Measurements from ENCODE around the gene RUBCN. TPM values are rescaled to one million over a fixed set of nuclear protein-coding genes. Genes with fewer than 3 reads are reported as not detected.
A peak's percentile ranks its signal among the peaks of the same experiment; 100 is the strongest.

RUBCN gene
- total and polyA plus RNA-seq, 4 donors = 25.6 to 58.2 (median 37.6) TPM

GRCh38 chr3:197750858-197751737, 14.4 kb upstream of the RUBCN start:
- Histone ChIP-seq H3K27me3 (ENCODE audit: control insufficient read depth, insufficient read depth, low read length) (no peaks in the 10 kb centered on the region), H3K9me3 (ENCODE audit: control insufficient read depth, insufficient read depth, low read length) (no peaks in the 10 kb centered on the region), H3K36me3 (ENCODE audit: control insufficient read depth, insufficient read depth, low read length) (no peaks in the 10 kb centered on the region), H3K27ac (ENCODE audit: low read depth, low read length) (peak overlapping the region; percentile 97), H3K4me1 (ENCODE audit: control insufficient read depth, insufficient read depth, low read length) (peaks cover 11% of the 10 kb centered on the region), H3K4me3 (ENCODE audit: low read depth, low read length) (peak overlapping the region; percentile 82)
- 11% methylated on average over 23 of the region's 36 CpGs for WGBS (ENCODE audit: insufficient coverage)
- DNase-seq (ENCODE audit: low read depth in 4 of 6, low spot score in 6 of 6) = peak in 3 of 6 donors; percentile 36 to 53 (median 46)

- under 1% methylated on average over 37 of the region's 43 CpGs for WGBS (ENCODE audit: insufficient coverage)
Measured at GRCh38 chr3:197750396-197750831, 13.7 kb upstream of the RUBCN start.

DNA sequence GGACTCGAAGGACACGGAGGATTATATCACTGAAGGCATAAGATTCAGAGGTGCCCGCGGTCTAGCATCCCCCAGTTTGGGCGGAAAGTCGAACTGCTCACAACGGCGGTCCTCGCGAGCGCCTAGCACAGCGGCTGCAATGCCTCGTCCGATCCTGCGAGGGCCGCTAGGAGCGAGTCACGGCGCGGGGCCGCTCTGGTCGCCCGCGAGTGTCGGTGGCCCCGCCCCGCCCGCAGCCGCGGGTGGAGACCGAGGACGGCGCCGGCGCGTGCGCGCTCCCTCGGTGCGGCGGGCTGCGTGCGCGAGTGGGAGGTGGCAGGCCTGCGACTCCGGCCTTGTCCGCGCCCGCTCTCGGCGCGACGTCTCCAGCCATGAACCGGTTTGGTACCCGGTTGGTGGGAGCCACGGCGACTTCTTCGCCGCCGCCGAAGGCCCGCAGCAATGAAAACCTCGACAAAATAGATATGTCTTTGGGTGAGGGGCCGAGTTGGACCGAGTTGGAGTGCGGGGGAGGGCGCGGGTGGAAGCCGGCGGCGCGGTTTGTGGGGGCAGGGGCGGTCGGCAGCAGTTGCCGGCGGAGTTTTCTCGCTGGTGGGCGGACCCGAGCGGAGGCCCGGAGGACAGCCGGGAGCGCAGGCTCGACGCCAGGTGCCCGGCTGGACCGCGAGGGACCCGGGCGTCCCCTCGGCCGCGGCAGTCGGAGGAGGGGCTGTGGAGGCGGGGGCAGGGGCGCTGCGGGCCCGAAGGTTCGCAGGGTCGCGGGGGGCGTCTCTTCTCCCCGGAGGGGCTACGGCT, 13.1 kb upstream of the RUBCN start, which contains the start of gene FYTTD1:
Gene FYTTD1, plus strand, starts transcription at position 283 of the 795 bp plus-strand sequence. Its CDS starts 89 bp downstream, at position 372.
- WGBS (ENCODE audit: insufficient coverage) = 0% methylated on average over 104 of the region's 104 CpGs

More at GRCh38 chr3:197750396-197750831, 13.7 kb upstream of the RUBCN start:
- peaks cover 11% of the 10 kb centered on the region for H3K4me1 ChIP-seq (ENCODE audit: control insufficient read depth, insufficient read depth, low read length)
- peak in 3 of 6 donors; percentile 43 to 81 (median 75) for DNase-seq (ENCODE audit: low read depth in 4 of 6, low spot score in 6 of 6)
- H3K27me3 ChIP-seq (ENCODE audit: control insufficient read depth, insufficient read depth, low read length) = no peaks in the 10 kb centered on the region
- peak overlapping the region; percentile 82 for H3K4me3 ChIP-seq (ENCODE audit: low read depth, low read length)
- peak overlapping the region; percentile 97 for H3K27ac ChIP-seq (ENCODE audit: low read depth, low read length)
- no peaks in the 10 kb centered on the region for H3K9me3 ChIP-seq (ENCODE audit: control insufficient read depth, insufficient read depth, low read length)
- H3K36me3 ChIP-seq (ENCODE audit: control insufficient read depth, insufficient read depth, low read length) = no peaks in the 10 kb centered on the region

GRCh38 chr3:197749315-197749600, 12.6 kb upstream of the RUBCN start:
- H3K4me3 ChIP-seq (ENCODE audit: low read depth, low read length) = peak overlapping the region; percentile 82
- peak overlapping the region; percentile 91 for H3K27ac ChIP-seq (ENCODE audit: low read depth, low read length)
- H3K4me1 ChIP-seq (ENCODE audit: control insufficient read depth, insufficient read depth, low read length) = peaks cover 11% of the 10 kb centered on the region
- no peaks in the 10 kb centered on the region for H3K36me3 ChIP-seq (ENCODE audit: control insufficient read depth, insufficient read depth, low read length)
- H3K27me3 ChIP-seq (ENCODE audit: control insufficient read depth, insufficient read depth, low read length) = no peaks in the 10 kb centered on the region
- no peaks in the 10 kb centered on the region for H3K9me3 ChIP-seq (ENCODE audit: control insufficient read depth, insufficient read depth, low read length)
- DNase-seq (ENCODE audit: low read depth in 4 of 6, low spot score in 6 of 6) = peak in 3 of 6 donors; percentile 66 to 93 (median 75)
- under 1% methylated on average over 18 of the region's 18 CpGs for WGBS (ENCODE audit: insufficient coverage)

More for the DNA sequence above, 13.1 kb upstream of the RUBCN start, which contains the start of gene FYTTD1:
- Histone ChIP-seq H3K4me3 (ENCODE audit: low read depth, low read length) (peak within 1 kb of the TSS; percentile 82), H3K36me3 (ENCODE audit: control insufficient read depth, insufficient read depth, low read length) (no peaks in the 10 kb centered on the region), H3K27me3 (ENCODE audit: control insufficient read depth, insufficient read depth, low read length) (no peaks in the 10 kb centered on the region), H3K27ac (ENCODE audit: low read depth, low read length) (peak within 1 kb of the TSS; percentile 97), H3K9me3 (ENCODE audit: control insufficient read depth, insufficient read depth, low read length) (no peaks in the 10 kb centered on the region), H3K4me1 (ENCODE audit: control insufficient read depth, insufficient read depth, low read length) (peaks cover 11% of the 10 kb centered on the region)
- peak; percentile 78 to 98 (median 90) for DNase-seq (ENCODE audit: low read depth in 4 of 6, low spot score in 6 of 6)

DNA sequence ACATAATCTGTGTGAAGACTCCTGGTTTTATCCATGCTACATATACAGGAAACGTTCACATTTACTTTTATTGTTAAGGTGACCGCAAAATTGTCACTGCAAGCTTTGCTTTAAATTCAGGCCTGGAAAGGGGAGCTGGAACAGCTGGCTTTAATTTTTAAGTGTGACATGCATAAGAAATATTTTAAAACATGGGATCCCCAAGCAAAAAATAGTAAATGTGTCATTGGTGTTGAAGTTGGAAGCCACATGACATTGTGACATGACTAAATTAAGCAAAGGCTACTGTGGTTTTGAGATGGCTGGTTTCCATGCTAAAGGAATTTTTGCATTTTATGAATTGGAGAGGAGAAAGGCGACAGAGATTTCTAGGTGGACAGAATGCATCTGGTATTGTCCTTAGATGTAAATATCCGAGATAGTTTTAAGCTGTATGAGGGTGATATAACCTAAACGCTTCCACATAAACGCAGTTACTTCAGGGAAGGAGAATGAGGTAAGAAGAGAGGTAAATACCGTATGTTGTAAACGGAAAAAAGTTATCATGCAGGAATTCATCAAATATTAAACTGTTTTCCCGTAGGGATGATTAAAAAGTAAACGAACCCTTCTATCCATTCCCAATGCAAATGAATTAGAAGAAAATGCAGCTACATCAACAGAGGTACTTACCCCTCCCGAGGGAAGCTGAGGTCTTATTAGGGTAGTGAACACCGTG, 12.1 kb upstream of the RUBCN start:
- Histone ChIP-seq H3K9me3 (ENCODE audit: control insufficient read depth, insufficient read depth, low read length) (no peaks in the 10 kb centered on the region), H3K36me3 (ENCODE audit: control insufficient read depth, insufficient read depth, low read length) (no peaks in the 10 kb centered on the region), H3K4me3 (ENCODE audit: low read depth, low read length) (peak overlapping the region; percentile 82), H3K27me3 (ENCODE audit: control insufficient read depth, insufficient read depth, low read length) (no peaks in the 10 kb centered on the region), H3K4me1 (ENCODE audit: control insufficient read depth, insufficient read depth, low read length) (peaks cover 11% of the 10 kb centered on the region), H3K27ac (ENCODE audit: low read depth, low read length) (peak overlapping the region; percentile 91)
- DNase-seq (ENCODE audit: low read depth in 4 of 6, low spot score in 6 of 6) = no peak
- WGBS (ENCODE audit: insufficient coverage) = 17% methylated on average over 3 of the region's 12 CpGs

DNA sequence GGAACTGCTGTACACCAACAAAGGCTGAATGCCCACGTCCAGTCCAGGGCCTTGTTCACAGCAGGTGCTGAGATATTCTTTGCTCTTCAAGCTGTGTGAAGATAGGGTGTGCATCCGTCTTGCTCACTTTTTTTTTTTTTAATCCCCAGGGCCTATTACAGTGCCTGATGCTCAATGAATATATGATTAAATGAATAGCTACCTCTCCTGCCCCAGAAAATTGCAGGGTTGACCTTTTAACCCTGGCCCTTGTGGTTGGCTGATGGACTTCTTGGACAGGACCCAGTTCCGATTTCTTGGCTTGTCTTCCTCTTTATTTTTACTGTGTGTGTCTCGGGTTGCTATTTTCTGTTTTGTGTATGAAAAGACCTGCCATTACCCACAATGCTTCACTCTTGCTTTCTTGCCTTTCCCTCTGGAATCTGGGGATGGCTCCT, 10.1 kb upstream of the RUBCN start:
- H3K36me3 ChIP-seq (ENCODE audit: control insufficient read depth, insufficient read depth, low read length) = no peaks in the 10 kb centered on the region
- peaks cover 8% of the 10 kb centered on the region for H3K4me1 ChIP-seq (ENCODE audit: control insufficient read depth, insufficient read depth, low read length)
- no peaks in the 10 kb centered on the region for H3K27me3 ChIP-seq (ENCODE audit: control insufficient read depth, insufficient read depth, low read length)
- no peak overlapping the region for H3K27ac ChIP-seq (ENCODE audit: low read depth, low read length)
- H3K4me3 ChIP-seq (ENCODE audit: low read depth, low read length) = no peak overlapping the region
- H3K9me3 ChIP-seq (ENCODE audit: control insufficient read depth, insufficient read depth, low read length) = no peaks in the 10 kb centered on the region
- 80% methylated on average over 1 of the region's 4 CpGs for WGBS (ENCODE audit: insufficient coverage)
- peak in 1 of 6 donors; percentile 9 for DNase-seq (ENCODE audit: low read depth in 4 of 6, low spot score in 6 of 6)

GRCh38 chr3:197746209-197746608, 9.5 kb upstream of the RUBCN start:
- no CpG with 5 or more reads among the region's 3 CpGs for WGBS (ENCODE audit: insufficient coverage)
- H3K27ac ChIP-seq (ENCODE audit: low read depth, low read length) = no peak overlapping the region
- no peaks in the 10 kb centered on the region for H3K36me3 ChIP-seq (ENCODE audit: control insufficient read depth, insufficient read depth, low read length)
- no peaks in the 10 kb centered on the region for H3K27me3 ChIP-seq (ENCODE audit: control insufficient read depth, insufficient read depth, low read length)
- no peak for DNase-seq (ENCODE audit: low read depth in 4 of 6, low spot score in 6 of 6)
- H3K4me1 ChIP-seq (ENCODE audit: control insufficient read depth, insufficient read depth, low read length) = peaks cover 2% of the 10 kb centered on the region
- H3K4me3 ChIP-seq (ENCODE audit: low read depth, low read length) = no peak overlapping the region
- H3K9me3 ChIP-seq (ENCODE audit: control insufficient read depth, insufficient read depth, low read length) = no peaks in the 10 kb centered on the region

GRCh38 chr3:197742787-197743186, 6.1 kb upstream of the RUBCN start:
- 89% methylated on average over 2 of the region's 3 CpGs for WGBS (ENCODE audit: insufficient coverage)
- H3K36me3 ChIP-seq (ENCODE audit: control insufficient read depth, insufficient read depth, low read length) = no peaks in the 10 kb centered on the region

More at GRCh38 chr3:197742787-197743186, 6.1 kb upstream of the RUBCN start:
- no peaks in the 10 kb centered on the region for H3K27me3 ChIP-seq (ENCODE audit: control insufficient read depth, insufficient read depth, low read length)
- no peak overlapping the region for H3K4me3 ChIP-seq (ENCODE audit: low read depth, low read length)
- DNase-seq (ENCODE audit: low read depth in 4 of 6, low spot score in 6 of 6) = no peak
- no peak overlapping the region for H3K27ac ChIP-seq (ENCODE audit: low read depth, low read length)
- H3K4me1 ChIP-seq (ENCODE audit: control insufficient read depth, insufficient read depth, low read length) = peaks cover 2% of the 10 kb centered on the region
- H3K9me3 ChIP-seq (ENCODE audit: control insufficient read depth, insufficient read depth, low read length) = no peaks in the 10 kb centered on the region

All from spinal cord (tissue), 10 donors.